Measurements from ENCODE around the gene GALNT18.

Gene GALNT18

GRCh38 chr11:11301212-11301611 is 320.6 kb downstream of the GALNT18 start:
- ATAC-seq, result no peak
- TF ChIP-seq CSRNP3 (CRISPR knock-in tag; IDR thresholded peaks at IDR 0.05), result no peak
- no peak for TF ChIP-seq OSR1 (CRISPR knock-in tag; IDR thresholded peaks at IDR 0.05)
- no peak for TF ChIP-seq POU6F1 (CRISPR knock-in tag; IDR thresholded peaks at IDR 0.05; ENCODE audit: borderline replicate concordance, low read depth)
- TF ChIP-seq ZFP3 (CRISPR knock-in tag; IDR thresholded peaks at IDR 0.05), result no peak
- no peak for TF ChIP-seq CSDC2 (CRISPR knock-in tag; IDR thresholded peaks at IDR 0.05)
- no peak for TF ChIP-seq PPARA (CRISPR knock-in tag; IDR thresholded peaks at IDR 0.05; ENCODE audit: borderline replicate concordance)
- TF ChIP-seq ZNF70 (CRISPR knock-in tag; IDR thresholded peaks at IDR 0.05), result no peak
- no peak for TF ChIP-seq SNAI2 (CRISPR knock-in tag; IDR thresholded peaks at IDR 0.05)
- TF ChIP-seq PATZ1 (CRISPR knock-in tag; IDR thresholded peaks at IDR 0.05; ENCODE audit: borderline replicate concordance), result no peak
- no peak for TF ChIP-seq BACH2 (CRISPR knock-in tag; IDR thresholded peaks at IDR 0.05; ENCODE audit: borderline replicate concordance)
- no peak for TF ChIP-seq ISL1 (CRISPR knock-in tag; IDR thresholded peaks at IDR 0.05)
- no peak for TF ChIP-seq TSHZ2 (CRISPR knock-in tag; IDR thresholded peaks at IDR 0.05)
- no peak for TF ChIP-seq TCF4 (CRISPR knock-in tag; IDR thresholded peaks at IDR 0.05; ENCODE audit: borderline replicate concordance)
- TF ChIP-seq GLIS3 (CRISPR knock-in tag; IDR thresholded peaks at IDR 0.05), result no peak
- TF ChIP-seq ZNF8 (CRISPR knock-in tag; IDR thresholded peaks at IDR 0.05), result no peak

GRCh38 chr11:11297578-11297977 is 324.2 kb downstream of the GALNT18 start:
- TF ChIP-seq SNAI2 (CRISPR knock-in tag; IDR thresholded peaks at IDR 0.05) (no peak), TCF4 (CRISPR knock-in tag; IDR thresholded peaks at IDR 0.05; ENCODE audit: borderline replicate concordance) (no peak), TOX (CRISPR knock-in tag; IDR thresholded peaks at IDR 0.05; ENCODE audit: borderline replicate concordance) (no peak), CREB5 (CRISPR knock-in tag; IDR thresholded peaks at IDR 0.05; ENCODE audit: low read depth) (no peak), ARNTL (CRISPR knock-in tag; IDR thresholded peaks at IDR 0.05; ENCODE audit: borderline replicate concordance, low read depth) (no peak), CSDC2 (CRISPR knock-in tag; IDR thresholded peaks at IDR 0.05) (no peak), ZC3H10 (CRISPR knock-in tag; IDR thresholded peaks at IDR 0.05) (no peak)
- no peak for ATAC-seq

GRCh38 chr11:11296434-11296833 is 325.4 kb downstream of the GALNT18 start:
- no peak for ATAC-seq
- TF ChIP-seq ESRRG (CRISPR knock-in tag; IDR thresholded peaks at IDR 0.05) (no peak), CSDC2 (CRISPR knock-in tag; IDR thresholded peaks at IDR 0.05) (no peak), OSR1 (CRISPR knock-in tag; IDR thresholded peaks at IDR 0.05) (no peak), SNAI2 (CRISPR knock-in tag; IDR thresholded peaks at IDR 0.05) (no peak), ISL1 (CRISPR knock-in tag; IDR thresholded peaks at IDR 0.05) (no peak), PATZ1 (CRISPR knock-in tag; IDR thresholded peaks at IDR 0.05; ENCODE audit: borderline replicate concordance) (no peak), POU6F1 (CRISPR knock-in tag; IDR thresholded peaks at IDR 0.05; ENCODE audit: borderline replicate concordance, low read depth) (no peak), CSRNP3 (CRISPR knock-in tag; IDR thresholded peaks at IDR 0.05) (no peak)

All from SK-N-SH treated with all-trans-retinoic acid at 6 μM for 48 hours (cell line).